HL-60 (cell line): ENCODE measurements around the gene WWOX.

Experiments used
- DNase-seq, 2 experiments: peaks; one replicate each; pipeline ENCODE4 v3.0.0-alpha.2; 2010 to 2020; ENCODE audit warnings: low read depth in 1 of 2, low spot score in 1 of 2
- H3K27ac ChIP-seq: fragments of 250-450 bp; sonication (Bioruptor Pico); replicated peaks from 2 replicates; pipeline ENCODE4 v1.5.1; 2020; ENCODE audit warnings: mild to moderate bottlenecking, moderate library complexity
- H3K27me3 ChIP-seq: fragments of 250-450 bp; sonication (Bioruptor Pico); 2 replicates; pipeline ENCODE4 v1.5.1; 2021; ENCODE audit warnings: mild to moderate bottlenecking, moderate library complexity; ENCODE audit not compliant: insufficient read depth, poor library complexity, severe bottlenecking
- H3K4me3 ChIP-seq: replicated peaks from 2 replicates; pipeline ENCODE4 v1.5.1; 2011; ENCODE audit warnings: mild to moderate bottlenecking, control low read depth, low read length; ENCODE audit not compliant: insufficient read depth
- GABPA ChIP-seq: IDR thresholded peaks from 2 replicates; pipeline ENCODE4 v1.6.1; 2012; ENCODE audit warnings: low read depth
- POLR2AphosphoS5 ChIP-seq: IDR thresholded peaks from 2 replicates; pipeline ENCODE4 v1.6.1; 2012; ENCODE audit warnings: low read depth
- SPI1 ChIP-seq: IDR thresholded peaks from 2 replicates; pipeline ENCODE4 v1.6.1; 2012; ENCODE audit warnings: low read depth, mild to moderate bottlenecking, borderline replicate concordance
- TF ChIP-seq, protein P1 (sequence below): IDR thresholded peaks from one replicate; pipeline ENCODE4 v1.5.1; 2011; ENCODE audit warnings: low read length, control low read depth, inconsistent platforms; ENCODE audit not compliant: insufficient read depth
- TF ChIP-seq, protein P2 (sequence below): IDR thresholded peaks from 2 replicates; pipeline ENCODE4 v1.6.1; 2012; ENCODE audit warnings: low read depth; ENCODE audit not compliant: insufficient replicate concordance

Gene WWOX

GRCh38 chr16:78673884-78674283 is 574.4 kb downstream of the WWOX start:
- no peak for DNase-seq
- no peak overlapping the region for H3K4me3 ChIP-seq
- no peaks in the 10 kb centered on the region for H3K27me3 ChIP-seq
- TF ChIP-seq, protein P1, sequence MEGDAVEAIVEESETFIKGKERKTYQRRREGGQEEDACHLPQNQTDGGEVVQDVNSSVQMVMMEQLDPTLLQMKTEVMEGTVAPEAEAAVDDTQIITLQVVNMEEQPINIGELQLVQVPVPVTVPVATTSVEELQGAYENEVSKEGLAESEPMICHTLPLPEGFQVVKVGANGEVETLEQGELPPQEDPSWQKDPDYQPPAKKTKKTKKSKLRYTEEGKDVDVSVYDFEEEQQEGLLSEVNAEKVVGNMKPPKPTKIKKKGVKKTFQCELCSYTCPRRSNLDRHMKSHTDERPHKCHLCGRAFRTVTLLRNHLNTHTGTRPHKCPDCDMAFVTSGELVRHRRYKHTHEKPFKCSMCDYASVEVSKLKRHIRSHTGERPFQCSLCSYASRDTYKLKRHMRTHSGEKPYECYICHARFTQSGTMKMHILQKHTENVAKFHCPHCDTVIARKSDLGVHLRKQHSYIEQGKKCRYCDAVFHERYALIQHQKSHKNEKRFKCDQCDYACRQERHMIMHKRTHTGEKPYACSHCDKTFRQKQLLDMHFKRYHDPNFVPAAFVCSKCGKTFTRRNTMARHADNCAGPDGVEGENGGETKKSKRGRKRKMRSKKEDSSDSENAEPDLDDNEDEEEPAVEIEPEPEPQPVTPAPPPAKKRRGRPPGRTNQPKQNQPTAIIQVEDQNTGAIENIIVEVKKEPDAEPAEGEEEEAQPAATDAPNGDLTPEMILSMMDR: no peak
- no peak for TF ChIP-seq GABPA
- no peak for TF ChIP-seq SPI1
- TF ChIP-seq, protein P2, sequence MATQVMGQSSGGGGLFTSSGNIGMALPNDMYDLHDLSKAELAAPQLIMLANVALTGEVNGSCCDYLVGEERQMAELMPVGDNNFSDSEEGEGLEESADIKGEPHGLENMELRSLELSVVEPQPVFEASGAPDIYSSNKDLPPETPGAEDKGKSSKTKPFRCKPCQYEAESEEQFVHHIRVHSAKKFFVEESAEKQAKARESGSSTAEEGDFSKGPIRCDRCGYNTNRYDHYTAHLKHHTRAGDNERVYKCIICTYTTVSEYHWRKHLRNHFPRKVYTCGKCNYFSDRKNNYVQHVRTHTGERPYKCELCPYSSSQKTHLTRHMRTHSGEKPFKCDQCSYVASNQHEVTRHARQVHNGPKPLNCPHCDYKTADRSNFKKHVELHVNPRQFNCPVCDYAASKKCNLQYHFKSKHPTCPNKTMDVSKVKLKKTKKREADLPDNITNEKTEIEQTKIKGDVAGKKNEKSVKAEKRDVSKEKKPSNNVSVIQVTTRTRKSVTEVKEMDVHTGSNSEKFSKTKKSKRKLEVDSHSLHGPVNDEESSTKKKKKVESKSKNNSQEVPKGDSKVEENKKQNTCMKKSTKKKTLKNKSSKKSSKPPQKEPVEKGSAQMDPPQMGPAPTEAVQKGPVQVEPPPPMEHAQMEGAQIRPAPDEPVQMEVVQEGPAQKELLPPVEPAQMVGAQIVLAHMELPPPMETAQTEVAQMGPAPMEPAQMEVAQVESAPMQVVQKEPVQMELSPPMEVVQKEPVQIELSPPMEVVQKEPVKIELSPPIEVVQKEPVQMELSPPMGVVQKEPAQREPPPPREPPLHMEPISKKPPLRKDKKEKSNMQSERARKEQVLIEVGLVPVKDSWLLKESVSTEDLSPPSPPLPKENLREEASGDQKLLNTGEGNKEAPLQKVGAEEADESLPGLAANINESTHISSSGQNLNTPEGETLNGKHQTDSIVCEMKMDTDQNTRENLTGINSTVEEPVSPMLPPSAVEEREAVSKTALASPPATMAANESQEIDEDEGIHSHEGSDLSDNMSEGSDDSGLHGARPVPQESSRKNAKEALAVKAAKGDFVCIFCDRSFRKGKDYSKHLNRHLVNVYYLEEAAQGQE: no peak
- no peak for TF ChIP-seq POLR2AphosphoS5
- H3K27ac ChIP-seq: no peak overlapping the region

DNA sequence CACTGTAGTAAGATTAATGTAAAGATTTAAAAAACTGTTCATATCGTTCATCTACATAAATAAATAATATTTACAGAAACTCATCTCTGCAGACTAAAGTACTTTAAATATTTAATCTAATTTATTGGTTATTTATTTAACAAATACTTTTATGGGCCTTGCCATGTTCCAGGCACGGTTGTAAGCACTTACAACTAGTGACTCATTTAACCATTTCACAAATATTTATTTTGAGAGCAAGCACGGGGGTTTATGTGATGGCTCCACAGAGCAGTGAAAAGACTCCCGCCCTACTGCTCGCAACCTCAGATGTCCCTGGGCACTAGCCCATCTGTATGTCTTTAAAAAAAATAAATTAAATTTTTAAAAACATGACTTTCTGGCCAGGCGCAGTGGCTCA is 575.9 kb downstream of the WWOX start:
- Histone ChIP-seq H3K4me3 (no peak overlapping the region), H3K27ac (no peak overlapping the region), H3K27me3 (no peaks in the 10 kb centered on the region)
- TF ChIP-seq, protein P2: no peak
- TF ChIP-seq SPI1: no peak
- no peak for DNase-seq

GRCh38 chr16:78675951-78676792 is 576.7 kb downstream of the WWOX start:
- Histone ChIP-seq H3K4me3 (no peak overlapping the region), H3K27ac (no peak overlapping the region), H3K27me3 (no peaks in the 10 kb centered on the region)
- DNase-seq: no peak
- TF ChIP-seq, protein P2: no peak
- TF ChIP-seq, protein P1: no peak
- no peak for TF ChIP-seq GABPA
- no peak for TF ChIP-seq SPI1
- no peak for TF ChIP-seq POLR2AphosphoS5
